IPS DF 4.7 (cell line): ENCODE measurements around the gene SLCO4A1.

Experiments used
- DNase-seq: peaks from one replicate; pipeline ENCODE4 v3.0.0-alpha.2; 2013; ENCODE audit warnings: low spot score; ENCODE audit errors: extremely low read depth

The SLCO4A1 gene

GRCh38 chr20:62637110-62637509, 5.2 kb upstream of the SLCO4A1 start:
- no peak for DNase-seq

- no peak for DNase-seq
These were observed 4.7 kb upstream of the SLCO4A1 start for GRCh38 chr20:62637521-62638054.

- DNase-seq = no peak
These were observed 4.2 kb upstream of the SLCO4A1 start for GRCh38 chr20:62638055-62638570.

- no peak for DNase-seq
These were observed 3.5 kb upstream of the SLCO4A1 start for GRCh38 chr20:62638679-62639406.

- no peak for DNase-seq
These were observed 2.5 kb upstream of the SLCO4A1 start for GRCh38 chr20:62639765-62640164.

GRCh38 chr20:62640870-62641269, 1.4 kb upstream of the SLCO4A1 start:
- DNase-seq = no peak

- DNase-seq = no peak
These were observed 817 bp upstream of the SLCO4A1 start for GRCh38 chr20:62641321-62642050.

GRCh38 chr20:62642666-62643520, 590 bp downstream of the SLCO4A1 start:
- DNase-seq = no peak

GRCh38 chr20:62643521-62644043, 1.3 kb downstream of the SLCO4A1 start:
- no peak for DNase-seq

GRCh38 chr20:62644044-62644795, 1.9 kb downstream of the SLCO4A1 start:
- no peak for DNase-seq

- DNase-seq = no peak
These were observed 2.6 kb downstream of the SLCO4A1 start for GRCh38 chr20:62644802-62645496.

- no peak for DNase-seq
These were observed 3.3 kb downstream of the SLCO4A1 start for GRCh38 chr20:62645613-62646012.

GRCh38 chr20:62646851-62647520, 4.7 kb downstream of the SLCO4A1 start:
- no peak for DNase-seq

- no peak for DNase-seq
These were observed 5.4 kb downstream of the SLCO4A1 start for GRCh38 chr20:62647521-62648317.

GRCh38 chr20:62648318-62648995, 6.2 kb downstream of the SLCO4A1 start:
- DNase-seq = no peak

GRCh38 chr20:62649140-62649539, 6.8 kb downstream of the SLCO4A1 start:
- DNase-seq = no peak

GRCh38 chr20:62650551-62651284, 8.4 kb downstream of the SLCO4A1 start:
- no peak for DNase-seq
